NCI-H2081 treated with DMSO at 0.1 percent for 48 hours (cell line): ENCODE measurements around the gene MATN3.
A peak's percentile ranks its signal among the peaks of the same experiment; 100 is the strongest.
"Not testable (repeated sequence)": the region's sequence is repeated elsewhere in the genome, so short reads cannot be mapped to it uniquely, and the experiment has no call there.

ENCODE experiments used
- DNase-seq: peaks from one replicate; lab custom pipeline; 2025; lab: John Stamatoyannopoulos, UW

MATN3 gene, protein sequence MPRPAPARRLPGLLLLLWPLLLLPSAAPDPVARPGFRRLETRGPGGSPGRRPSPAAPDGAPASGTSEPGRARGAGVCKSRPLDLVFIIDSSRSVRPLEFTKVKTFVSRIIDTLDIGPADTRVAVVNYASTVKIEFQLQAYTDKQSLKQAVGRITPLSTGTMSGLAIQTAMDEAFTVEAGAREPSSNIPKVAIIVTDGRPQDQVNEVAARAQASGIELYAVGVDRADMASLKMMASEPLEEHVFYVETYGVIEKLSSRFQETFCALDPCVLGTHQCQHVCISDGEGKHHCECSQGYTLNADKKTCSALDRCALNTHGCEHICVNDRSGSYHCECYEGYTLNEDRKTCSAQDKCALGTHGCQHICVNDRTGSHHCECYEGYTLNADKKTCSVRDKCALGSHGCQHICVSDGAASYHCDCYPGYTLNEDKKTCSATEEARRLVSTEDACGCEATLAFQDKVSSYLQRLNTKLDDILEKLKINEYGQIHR

DNA sequence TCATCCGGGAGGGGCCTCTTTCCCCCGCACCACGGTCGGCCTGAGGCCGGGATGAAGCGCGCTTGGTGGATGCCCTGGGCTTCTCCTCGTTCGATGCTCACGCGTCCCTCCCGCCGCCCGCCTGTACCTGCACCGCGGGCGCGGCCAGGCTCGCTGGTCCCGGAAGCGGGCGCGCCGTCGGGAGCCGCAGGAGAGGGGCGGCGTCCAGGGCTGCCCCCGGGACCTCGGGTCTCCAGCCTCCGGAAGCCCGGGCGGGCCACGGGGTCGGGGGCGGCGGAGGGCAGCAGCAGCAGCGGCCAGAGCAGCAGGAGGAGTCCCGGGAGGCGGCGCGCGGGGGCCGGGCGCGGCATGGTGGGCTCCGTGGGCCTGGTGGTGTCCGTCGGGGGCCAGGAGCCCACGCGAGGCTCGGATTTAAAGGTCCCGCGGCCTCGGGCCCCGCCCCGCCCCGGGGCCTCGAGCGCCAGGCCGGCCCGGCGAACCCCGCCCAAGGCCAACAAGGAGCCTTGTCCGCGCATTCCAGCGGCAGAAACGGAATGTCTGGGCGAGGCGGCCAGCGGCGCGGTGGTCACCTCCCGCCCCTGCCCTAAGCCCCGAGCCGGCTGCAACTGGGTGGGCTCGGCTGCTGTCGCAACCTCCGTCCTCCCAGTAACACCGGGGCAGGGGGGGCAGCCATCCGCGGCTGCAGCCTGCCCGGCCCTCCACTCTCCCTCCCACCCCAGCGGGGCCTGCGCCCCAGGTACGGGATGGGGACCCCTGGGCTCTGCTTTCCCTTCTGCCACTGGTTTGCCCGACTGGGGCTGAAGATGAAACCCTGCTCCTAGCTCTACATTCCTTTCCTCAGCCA is at the start of gene MATN3:
Gene MATN3, minus strand, starts transcription at position 387 of the 844 bp plus-strand sequence. Its CDS starts 37 bp downstream, at position 350.
- no peak for DNase-seq

DNA sequence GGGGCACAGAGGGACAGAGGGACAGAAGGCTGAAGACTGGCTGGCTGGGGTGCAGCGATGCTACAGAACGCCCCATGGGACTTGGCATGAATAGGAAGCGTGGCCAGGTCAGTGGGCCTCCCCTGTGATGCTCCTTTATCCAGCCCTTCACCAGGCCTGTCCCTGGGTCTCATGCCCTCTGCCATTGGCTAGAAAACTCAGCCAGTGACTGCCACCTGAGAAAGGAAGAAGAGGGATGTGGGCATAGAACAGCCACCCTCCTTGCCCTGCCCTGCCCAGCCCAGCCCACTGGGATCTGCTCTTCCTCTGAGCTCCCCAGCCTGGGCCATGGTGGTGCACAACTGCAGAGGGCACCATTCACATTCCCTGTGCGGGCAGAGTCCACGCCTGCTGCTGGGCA is 49.5 kb upstream of the MATN3 start:
- no peak for DNase-seq

DNA sequence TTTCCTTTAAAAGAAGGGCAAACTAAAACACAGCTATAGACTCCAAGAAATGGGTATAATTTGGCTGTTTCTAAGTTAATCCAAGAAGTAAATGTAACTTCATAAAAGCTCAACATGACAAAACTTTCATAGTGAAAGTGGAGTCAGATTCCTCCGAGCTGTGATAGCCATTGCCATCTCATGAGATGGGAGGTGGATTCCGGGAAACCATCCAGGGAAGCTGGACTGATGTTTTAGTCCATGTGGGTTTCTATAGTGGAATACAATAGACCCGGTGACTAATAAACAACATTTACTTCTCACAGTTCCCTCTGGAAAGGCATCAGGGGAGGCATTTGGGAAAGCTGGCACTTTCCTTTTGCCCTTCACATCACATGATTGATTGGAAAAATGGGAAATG is 49.0 kb upstream of the MATN3 start:
- no peak for DNase-seq

DNA sequence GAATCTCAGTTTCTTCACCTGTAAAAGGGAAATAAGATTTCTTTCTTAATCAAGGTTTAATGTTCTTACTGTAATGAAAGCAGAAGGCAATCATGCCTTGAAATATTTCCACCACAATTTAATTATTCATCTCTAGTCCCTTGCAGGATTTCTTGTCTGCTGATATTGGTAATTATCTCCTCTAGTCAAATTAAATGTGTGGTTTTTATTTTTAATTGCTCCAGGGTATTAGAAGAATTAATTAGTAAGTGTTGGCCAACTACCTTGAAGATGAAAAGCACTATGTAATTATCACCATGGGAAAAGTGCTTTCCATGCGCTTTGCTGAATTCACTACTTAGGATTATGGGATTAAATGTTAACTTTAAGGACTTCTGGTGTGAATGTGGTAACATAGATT is 47.6 kb upstream of the MATN3 start:
- no peak for DNase-seq

DNA sequence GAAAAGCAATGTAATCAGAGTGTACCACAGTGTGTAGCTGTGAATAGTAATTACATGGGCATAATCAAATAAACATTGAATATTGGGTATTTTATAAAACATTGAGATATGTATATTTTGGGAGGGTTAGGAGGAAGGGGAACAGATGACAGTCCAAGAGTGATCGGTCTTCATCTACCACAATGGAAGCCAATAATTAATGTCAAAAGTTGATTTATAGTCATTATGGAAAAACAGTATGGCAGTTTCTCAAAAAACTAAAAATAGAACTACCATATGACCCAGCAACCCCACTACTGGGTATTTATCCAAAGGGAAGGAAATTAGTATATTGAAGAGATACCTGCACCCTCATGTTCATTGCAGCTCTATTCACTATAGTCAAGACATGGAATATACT is 44.8 kb upstream of the MATN3 start:
- no peak for DNase-seq

DNA sequence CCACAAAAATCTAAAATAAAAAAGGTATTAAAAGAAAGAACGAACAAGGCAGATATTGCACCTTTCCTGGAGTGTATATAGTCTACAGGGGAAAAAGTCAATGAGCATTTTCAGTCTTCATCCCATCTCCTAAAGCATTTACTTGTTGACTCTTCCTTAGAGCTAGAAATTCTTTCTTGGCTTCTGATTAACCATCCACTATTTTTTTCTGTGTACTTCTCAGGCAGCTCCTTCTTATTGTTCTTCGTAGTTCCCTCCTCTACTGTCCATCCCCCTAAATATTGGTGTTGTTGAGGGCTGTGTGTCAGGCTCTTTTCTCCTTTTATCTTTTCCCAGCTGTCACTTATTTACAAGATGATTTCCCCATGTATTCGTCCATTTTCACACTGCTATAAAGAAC is 42.5 kb upstream of the MATN3 start:
- DNase-seq, result no peak

DNA sequence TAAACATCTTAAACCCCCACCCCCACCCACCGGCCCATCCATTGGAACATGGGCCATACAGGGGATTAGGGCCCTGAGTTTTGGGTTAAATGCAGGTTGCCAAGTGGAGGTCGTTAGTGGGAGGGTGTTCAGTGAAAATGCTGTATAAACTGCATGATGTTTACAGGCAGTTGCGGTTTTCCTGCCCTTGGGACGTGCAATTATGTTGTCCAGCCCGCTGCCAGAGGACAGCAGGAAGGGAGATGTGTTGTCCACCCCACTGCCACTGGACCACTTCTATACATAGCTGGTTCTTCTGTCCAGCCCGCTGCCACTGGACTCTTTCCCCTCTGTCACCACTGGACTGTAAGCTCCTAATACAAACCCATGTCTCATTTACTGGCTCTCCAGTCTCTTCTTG is 41.7 kb upstream of the MATN3 start:
- DNase-seq, result no peak

DNA sequence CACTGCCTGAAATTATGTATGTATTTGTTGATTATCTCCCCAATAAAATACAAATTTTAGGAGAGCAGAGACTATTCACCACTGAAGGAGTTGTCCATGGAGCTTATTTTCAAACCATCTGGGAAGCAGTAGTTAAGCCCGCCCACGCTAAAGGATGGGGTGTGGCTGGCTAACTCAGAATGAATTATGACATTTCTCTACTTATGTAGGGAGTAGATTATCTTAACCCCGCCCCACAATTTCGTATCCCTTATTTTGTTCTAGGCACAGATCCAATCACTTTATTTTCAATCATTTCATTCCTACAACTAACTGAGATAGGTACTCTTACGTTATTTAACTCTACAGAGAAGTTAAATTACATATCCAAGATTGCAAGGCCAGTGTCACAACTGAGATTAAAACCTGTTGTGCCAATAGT is 40.4 kb upstream of the MATN3 start:
- peak; percentile 41 for DNase-seq

DNA sequence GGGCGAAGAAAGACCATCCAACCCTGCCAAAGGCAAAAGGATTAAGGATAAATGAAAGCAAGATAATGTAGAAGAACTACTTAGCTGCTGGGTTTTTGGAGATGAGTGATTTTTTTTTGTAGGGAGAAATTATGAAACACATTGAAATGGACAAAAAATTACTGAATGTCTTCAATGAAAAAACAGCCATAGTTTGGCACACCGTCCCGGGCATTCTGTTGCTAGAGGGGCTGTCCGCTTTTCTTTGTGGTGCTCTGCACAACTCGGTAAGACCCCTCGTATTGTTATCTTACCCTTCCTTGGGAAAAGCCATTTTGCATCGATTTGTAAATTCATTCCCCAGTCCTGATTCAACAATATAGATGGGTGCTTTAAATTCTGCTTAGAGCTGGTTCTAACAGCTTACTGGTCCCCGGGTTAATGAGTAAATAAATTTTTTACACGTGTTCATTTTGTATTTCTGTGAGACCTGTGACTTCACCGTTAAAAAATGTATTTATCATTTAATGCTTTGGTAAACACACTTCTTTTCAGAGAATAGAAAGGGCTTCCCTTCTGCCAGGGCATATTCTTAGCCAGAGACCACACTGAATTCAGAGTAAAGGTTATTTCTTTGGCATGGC is 39.9 kb upstream of the MATN3 start:
- DNase-seq, result no peak

DNA sequence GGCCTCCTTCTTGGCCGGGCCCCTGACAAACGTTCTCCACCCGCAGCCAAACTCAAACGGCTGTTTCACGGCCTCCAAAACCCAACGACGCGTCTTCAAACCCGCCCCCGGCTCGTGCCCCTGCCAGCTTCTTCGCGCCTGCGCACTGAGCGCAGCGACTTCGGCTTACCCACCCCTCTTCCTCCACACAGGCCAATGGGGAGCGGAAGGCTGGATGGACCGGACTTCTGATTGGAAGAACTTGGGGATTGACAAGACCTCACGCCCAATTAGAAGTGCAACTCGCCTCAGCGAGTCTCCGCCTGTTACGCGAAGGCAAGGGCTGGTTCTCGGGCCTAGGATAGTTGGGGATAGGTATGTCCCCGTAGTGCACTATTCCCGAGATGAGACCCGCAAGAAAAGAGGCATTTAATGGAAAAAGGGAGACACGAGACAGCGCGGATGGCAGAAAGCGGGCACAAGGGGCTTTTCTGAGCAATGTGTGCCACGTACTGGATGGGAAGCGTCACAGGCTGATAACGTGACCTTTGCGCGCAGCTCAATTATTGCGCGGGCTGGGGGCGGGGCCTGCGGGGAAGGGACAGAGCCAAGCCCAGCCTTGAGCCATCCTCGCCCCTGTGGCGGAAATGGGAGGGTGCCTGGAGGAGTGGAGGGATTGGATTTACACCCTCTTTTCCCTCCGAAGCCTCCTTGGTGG is 39.2 kb upstream of the MATN3 start, which contains the start of gene LAPTM4A:
Gene LAPTM4A, minus strand, starts transcription at position 97 of the 697 bp plus-strand sequence. CDS start 108 bp downstream, outside the sequence.
- peak; percentile 99 for DNase-seq

DNA sequence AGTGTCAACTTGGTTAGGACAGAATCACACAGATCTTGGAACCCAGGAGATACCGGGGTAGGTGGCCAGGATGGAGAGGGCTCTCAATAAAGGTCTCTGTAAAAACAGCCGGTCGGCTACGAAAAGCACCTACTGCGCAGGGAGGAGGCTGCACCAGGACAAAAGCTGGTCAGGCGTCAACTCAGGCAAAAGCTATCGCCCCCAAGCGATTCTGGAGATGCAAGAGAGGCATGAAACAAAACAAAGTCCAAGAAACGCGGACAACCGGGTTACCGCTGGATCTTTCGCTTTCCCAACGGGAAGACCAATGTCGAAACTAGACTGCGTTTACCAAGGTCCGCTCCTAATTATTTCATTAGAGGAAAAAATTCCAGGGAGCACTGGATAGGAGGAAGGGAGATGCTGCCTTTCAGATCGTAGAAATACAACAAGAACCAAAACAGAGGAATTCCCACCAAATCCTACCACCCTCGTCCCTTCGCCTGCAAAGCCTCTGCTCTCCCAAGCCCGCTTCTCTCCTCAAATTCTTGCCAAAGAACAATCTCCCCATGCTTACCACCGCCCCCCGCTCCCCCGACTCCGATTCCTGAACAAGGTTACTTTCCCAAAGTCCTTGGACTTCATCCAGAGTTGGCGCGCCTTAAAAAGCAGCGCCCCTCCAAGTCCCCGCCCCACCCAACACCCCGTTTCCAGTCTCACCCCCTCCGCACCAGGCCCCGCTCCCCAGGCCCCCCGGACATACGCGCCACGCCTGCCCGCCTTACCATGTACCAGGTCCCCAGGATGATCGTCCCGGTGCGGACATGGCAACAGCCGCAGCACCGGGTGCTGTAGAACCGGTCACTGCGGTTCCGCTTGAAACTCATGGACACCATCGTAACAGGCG is 38.4 kb upstream of the MATN3 start:
- DNase-seq, result no peak

DNA sequence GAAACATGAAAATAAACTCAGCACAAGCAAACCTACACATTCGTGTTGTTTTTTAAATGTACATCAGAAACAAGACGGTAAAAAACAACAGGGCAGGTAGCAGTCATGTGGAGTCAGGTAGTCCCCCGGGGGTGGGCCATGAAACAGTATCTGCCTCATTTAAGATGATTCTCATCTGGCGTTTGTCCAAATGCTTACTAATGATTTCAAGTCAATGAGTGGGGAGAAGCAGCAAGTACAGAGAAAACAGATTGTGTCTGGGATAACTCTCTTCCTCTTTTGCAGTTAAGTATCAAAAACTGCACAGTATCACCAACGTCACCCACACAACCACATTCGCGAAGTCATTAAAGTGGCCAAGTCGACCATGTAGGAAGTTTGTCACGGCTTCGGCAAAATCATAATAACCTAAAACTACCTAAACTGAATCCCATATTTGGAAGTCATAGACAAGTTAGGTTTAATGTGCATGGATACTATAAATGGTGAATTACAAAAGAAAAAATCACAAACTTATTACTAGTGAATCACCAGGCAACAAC is 37.7 kb upstream of the MATN3 start:
- peak; percentile 32 for DNase-seq

DNA sequence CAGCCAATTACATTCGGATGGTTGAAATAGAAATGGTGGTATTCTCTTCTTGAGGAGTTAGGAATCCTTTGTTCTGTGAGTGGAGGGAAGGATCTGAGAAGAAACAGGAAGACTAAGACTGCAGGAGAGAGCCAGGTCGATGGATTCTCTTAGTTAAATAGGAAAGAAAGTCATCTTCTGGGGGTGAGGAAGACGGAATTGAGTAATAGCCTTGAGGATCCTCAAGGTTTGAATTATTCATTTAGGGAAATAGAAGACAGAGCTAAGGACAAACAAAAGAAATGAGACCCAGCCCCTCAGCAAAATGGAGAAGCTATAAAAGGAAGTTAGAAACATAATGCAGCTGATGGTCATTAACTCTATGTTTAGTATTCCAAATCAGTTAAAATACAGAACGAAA is 37.2 kb upstream of the MATN3 start:
- no peak for DNase-seq

DNA sequence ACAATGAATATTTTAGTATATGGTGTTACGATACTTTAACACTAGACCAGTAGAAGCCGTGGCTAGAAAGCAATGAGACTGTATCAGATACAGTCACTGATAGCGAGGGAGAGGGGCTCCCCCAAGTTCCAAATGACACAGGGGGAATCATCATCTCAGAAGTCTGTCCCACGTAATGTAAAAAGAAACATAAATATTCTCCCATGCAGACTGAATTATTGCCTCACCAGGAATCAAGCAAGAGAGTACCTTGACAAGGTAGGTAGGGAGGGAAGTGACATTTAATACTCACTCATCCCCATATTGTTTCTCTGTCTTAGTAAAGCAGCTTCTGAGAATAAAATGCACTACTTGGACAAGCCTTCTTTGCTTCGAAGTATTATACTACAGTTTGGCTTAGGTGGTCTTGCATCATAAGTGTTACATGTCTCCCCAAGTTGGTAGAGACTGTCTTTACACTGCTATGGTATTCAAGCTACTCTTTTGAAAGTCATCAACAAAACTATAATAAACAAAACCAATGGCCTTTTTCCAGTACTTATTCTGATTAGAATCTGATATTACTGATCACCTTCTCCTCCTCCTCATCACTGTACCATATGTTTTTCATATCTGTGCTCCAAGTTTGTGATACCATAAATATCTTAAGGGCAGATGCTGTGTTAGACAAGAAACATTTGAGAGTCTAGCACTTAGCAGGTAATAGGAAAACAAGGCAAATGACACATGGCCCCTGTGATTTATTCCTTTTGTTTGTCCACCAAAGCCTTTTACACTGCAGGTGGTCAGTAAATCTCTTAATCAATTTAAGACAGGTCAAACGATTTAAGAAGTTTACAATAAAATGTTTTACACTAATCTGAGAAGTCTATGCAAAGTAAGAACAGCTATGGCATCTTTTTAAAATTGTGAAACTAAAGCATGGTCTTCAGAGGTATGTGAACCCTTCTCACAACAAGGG is 36.3 kb upstream of the MATN3 start:
- no peak for DNase-seq

DNA sequence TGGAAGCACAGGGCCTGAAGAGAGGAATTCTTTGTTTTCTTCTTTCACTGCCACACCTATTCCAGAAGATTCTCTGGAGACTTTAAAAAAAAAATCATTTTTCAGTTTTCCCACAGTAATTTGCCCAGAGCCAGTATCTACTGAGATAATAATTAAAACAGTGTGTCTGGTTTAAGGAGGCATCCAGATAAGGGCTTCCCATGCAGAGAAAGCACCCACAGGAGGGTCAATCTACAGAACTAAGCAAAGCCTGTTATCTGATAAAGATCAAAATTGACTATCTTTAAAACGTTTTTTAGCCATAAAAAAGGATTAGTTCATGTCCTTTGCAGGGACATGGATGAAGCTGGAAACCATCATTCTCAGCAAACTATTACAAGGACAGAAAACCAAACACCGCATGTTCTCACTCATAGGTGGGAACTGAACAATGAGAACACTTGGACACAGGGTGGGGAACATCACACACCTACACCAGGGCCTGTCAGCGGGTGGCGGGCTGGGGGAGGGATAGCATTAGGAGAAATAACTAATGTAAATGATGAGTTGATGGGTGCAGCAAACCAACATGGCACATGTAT is 33.3 kb upstream of the MATN3 start:
- not testable (repeated sequence) for DNase-seq

DNA sequence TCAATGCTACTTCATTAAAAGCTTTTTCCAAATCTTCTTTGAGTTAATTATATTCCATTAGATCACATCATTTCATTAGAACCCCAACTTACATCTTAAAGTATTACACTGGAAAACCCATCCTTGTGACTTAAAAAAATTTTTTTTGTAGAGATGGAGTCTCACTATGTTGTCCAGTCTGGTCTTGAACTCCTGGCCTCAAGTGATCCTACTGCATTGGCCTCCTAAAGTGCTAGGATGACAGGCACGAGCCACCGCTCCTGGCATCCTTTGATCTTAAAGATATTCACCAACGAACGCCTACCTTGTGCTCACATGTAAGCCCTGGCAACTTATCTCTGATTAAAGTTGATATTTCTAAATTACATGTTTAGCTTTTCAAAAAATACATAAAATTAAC is 32.3 kb upstream of the MATN3 start:
- no peak for DNase-seq

DNA sequence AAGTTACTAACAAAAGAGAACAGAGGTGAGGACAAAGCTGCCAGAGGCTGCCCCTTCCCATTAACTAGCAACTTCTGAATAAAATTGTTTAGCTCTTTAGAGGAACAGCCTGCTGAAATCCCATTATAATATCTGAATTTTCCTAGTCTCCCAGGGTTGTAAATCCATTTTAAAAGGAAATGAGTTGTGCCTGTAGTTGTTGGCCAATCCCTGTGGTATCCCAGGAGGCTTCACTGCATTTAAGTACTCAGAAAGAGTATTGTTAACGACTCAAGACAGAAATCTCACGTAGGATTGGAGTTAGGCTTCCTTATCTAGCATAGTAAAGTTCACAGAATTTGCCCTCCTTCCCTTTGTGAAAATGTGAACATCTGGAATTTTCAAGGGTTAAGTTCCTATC is 30.1 kb upstream of the MATN3 start:
- no peak for DNase-seq

DNA sequence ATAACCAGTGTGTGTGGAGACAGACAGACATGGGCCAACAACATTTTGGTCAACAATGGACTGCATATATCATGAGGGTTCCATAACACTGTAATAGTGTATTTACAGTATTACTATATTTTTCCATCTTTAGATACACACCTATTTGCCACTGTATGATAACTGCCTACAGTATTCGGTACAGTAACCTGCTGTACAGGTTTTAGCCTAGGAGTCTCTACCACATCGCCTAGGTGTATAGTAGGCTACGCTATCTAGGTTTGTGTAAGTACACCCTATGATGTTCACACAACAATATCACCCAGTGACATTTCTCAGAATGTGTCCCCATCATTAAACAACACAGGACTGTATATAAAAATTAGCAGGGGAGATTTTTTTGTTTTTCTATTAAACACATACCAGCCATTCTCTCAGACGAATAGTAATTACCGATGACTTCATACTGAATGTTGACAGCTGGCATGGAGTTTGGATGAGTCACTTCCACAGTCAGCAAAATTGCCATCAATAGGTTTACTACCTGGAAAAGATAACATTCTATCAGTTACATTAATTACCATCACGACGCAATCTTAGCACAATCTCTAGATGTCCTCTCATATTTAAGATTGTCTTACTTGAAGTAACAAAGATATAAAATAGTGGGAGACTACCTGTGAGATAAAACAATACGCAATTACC is 28.2 kb upstream of the MATN3 start:
- no peak for DNase-seq
